HL-60 (cell line): Measurements from ENCODE around the gene VSIG10L2.

Experiments
- POLR2AphosphoS5 ChIP-seq: IDR thresholded peaks from 2 replicates; pipeline ENCODE4 v1.6.1; 2012; ENCODE audit warnings: low read depth
- TF ChIP-seq, protein P1 (sequence below): IDR thresholded peaks from one replicate; pipeline ENCODE4 v1.5.1; 2011; ENCODE audit warnings: low read length, control low read depth, inconsistent platforms; ENCODE audit not compliant: insufficient read depth
- TF ChIP-seq, protein P2 (sequence below): IDR thresholded peaks from 2 replicates; pipeline ENCODE4 v1.6.1; 2012; ENCODE audit warnings: low read depth; ENCODE audit not compliant: insufficient replicate concordance

DNA sequence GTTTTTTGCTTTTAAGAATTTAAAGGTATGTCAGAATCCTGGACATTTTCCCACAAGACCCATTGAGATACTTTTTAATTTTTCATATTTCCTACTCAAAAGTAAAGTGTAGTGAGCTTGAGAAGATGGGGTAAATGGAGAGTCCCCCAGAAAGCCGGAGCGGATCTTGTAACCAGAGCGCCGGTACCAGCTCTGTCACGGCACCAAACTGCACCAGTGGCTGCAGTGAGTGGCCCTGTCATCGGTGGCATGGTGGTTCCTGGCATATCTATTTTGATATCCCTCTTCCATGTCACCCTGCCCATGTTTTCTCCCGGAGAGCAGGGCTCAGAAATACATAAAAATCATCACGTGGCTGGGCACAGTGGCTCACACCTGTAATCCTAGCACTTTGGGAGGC lies 22.2 kb upstream of the VSIG10L2 start:
- TF ChIP-seq, protein P1, sequence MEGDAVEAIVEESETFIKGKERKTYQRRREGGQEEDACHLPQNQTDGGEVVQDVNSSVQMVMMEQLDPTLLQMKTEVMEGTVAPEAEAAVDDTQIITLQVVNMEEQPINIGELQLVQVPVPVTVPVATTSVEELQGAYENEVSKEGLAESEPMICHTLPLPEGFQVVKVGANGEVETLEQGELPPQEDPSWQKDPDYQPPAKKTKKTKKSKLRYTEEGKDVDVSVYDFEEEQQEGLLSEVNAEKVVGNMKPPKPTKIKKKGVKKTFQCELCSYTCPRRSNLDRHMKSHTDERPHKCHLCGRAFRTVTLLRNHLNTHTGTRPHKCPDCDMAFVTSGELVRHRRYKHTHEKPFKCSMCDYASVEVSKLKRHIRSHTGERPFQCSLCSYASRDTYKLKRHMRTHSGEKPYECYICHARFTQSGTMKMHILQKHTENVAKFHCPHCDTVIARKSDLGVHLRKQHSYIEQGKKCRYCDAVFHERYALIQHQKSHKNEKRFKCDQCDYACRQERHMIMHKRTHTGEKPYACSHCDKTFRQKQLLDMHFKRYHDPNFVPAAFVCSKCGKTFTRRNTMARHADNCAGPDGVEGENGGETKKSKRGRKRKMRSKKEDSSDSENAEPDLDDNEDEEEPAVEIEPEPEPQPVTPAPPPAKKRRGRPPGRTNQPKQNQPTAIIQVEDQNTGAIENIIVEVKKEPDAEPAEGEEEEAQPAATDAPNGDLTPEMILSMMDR, result no peak
- TF ChIP-seq, protein P2, sequence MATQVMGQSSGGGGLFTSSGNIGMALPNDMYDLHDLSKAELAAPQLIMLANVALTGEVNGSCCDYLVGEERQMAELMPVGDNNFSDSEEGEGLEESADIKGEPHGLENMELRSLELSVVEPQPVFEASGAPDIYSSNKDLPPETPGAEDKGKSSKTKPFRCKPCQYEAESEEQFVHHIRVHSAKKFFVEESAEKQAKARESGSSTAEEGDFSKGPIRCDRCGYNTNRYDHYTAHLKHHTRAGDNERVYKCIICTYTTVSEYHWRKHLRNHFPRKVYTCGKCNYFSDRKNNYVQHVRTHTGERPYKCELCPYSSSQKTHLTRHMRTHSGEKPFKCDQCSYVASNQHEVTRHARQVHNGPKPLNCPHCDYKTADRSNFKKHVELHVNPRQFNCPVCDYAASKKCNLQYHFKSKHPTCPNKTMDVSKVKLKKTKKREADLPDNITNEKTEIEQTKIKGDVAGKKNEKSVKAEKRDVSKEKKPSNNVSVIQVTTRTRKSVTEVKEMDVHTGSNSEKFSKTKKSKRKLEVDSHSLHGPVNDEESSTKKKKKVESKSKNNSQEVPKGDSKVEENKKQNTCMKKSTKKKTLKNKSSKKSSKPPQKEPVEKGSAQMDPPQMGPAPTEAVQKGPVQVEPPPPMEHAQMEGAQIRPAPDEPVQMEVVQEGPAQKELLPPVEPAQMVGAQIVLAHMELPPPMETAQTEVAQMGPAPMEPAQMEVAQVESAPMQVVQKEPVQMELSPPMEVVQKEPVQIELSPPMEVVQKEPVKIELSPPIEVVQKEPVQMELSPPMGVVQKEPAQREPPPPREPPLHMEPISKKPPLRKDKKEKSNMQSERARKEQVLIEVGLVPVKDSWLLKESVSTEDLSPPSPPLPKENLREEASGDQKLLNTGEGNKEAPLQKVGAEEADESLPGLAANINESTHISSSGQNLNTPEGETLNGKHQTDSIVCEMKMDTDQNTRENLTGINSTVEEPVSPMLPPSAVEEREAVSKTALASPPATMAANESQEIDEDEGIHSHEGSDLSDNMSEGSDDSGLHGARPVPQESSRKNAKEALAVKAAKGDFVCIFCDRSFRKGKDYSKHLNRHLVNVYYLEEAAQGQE, result no peak
- TF ChIP-seq POLR2AphosphoS5, result no peak
